Stimulated activated CD4-positive, alpha-beta T cell treated with anti-CD3 and anti-CD28 coated beads, Interleukin-2, amount 100 ng/mL, for 24 hours (primary cell): ENCODE results near the gene MSMO1.
"Not testable (repeated sequence)": the region's sequence is repeated elsewhere in the genome, so short reads cannot be mapped to it uniquely, and the experiment has no call there.

Experiments
- DNase-seq, 2 donors: peaks; one replicate each; pipeline ENCODE4 v3.0.0-alpha.2; 2020

MSMO1 gene

GRCh38 chr4:165324918-165325304 is 2.6 kb upstream of the MSMO1 start:
- DNase-seq: no peak

DNA sequence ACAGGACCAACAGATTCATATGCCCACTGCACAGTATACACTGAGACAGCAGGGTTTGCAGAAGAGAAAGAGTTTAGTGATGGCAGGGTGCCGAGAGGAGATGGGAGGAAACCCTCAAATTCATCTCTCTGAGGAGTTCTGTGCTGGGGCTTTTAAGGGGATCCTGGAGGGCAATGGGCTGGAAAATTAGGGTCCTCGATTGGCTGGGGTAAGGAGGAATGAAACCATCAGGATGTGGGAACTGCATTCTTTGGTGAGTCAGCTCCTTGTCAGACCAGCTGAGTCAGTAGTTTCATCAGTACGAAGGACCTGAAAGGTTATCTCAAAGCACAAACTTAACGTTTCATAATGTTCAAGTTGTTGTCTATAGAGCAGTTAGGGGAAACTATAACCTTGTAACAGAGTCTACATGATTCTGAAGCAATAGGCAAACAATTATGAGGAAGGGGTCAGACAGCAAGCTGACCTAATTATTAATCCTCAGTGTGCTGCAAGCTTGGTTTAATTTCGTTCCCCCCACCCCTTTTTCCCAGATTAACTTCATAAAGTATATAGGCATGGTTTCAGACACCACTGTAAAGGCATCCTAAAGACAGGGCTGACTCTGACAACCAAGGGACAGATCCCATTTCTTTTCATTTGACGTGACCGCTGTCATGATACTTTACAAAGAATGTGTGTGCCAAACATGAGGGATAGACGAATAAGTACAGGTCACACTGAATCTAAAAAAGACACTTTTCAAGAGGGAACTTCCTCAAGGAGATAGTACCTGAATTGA is 1.5 kb upstream of the MSMO1 start:
- no peak for DNase-seq

- DNase-seq: no peak
Observed at GRCh38 chr4:165326831-165327210, 648 bp upstream of the MSMO1 start.

- no peak for DNase-seq
Observed at GRCh38 chr4:165328101-165328425, 594 bp downstream of the MSMO1 start.

DNA sequence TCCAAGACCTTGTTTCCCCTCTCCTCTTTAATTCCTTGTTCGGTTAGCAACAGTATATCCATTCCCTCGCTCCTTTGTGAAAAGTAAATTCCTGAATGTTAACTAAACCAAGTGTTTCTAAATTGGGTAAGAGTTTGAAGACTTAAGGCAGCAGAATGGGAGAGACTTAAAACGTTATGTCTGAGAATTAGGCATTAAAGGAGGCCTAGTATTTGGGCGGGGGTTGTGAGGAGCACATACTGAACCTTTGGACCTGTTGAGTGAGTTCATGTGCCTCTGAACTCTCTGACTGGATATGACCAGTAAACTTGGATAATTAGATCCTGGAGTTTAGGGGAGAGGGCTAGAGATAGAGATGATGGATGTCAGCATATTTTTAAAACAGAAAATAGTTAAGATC is 1.2 kb downstream of the MSMO1 start:
- no peak for DNase-seq

DNA sequence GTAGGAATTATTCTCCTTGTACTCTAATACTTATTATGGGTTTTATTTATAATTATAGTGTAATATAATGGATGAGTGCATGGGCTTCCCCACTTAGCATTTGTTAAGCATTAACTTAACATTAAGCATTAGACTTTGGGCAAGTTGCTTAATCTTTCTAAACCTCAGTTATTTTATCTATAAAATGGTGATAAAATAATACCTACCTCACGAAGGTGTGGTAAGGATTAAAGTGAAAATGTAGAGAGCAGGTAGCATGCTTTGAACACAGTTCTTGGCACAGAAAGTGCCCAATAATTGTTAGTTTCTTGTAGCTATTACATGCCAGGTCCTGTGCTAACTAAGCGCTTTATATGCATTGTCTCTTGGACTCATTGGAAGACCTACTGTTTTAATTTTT is 2.6 kb downstream of the MSMO1 start:
- no peak for DNase-seq

GRCh38 chr4:165330666-165331065 is 3.2 kb downstream of the MSMO1 start:
- DNase-seq: no peak

DNA sequence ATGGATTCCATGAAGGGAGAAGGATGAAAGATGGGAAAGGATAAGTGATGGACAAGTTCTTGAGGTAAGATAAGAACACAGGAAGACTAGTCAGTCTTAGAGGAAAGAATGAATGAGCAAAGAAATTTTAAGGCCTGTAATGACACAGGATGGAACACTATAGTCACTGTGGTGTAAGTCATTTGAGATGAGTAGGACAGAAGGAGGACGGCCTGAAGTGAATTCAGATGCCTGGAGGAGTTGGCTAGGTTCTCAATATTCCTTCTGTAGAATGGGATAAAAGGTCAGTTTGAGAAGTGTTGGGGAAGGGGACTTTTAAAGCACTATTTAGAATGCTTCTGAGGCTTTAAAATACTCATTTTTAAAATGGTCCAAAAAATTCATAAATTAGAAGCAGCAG is 3.9 kb downstream of the MSMO1 start:
- DNase-seq: no peak

DNA sequence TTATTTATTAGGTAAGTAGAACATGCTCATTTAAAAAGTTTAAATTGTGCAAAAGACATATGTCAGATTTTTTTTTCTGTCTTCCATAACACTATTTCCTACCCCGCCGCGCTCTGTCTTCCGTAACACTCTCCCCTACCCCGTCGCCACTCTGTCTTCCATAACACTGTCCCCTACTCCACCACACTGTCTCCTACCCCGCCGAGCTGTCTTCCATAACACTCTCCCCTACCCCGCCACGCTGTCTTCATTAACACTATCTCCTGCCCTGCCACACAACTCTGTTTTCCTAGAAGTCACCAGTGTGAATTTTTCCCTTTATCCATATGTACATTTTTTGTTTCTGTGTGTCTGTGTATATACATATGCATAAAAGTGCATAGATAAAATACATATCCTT is 4.4 kb downstream of the MSMO1 start:
- no peak for DNase-seq

GRCh38 chr4:165332502-165332901 is 5.0 kb downstream of the MSMO1 start:
- DNase-seq: no peak

DNA sequence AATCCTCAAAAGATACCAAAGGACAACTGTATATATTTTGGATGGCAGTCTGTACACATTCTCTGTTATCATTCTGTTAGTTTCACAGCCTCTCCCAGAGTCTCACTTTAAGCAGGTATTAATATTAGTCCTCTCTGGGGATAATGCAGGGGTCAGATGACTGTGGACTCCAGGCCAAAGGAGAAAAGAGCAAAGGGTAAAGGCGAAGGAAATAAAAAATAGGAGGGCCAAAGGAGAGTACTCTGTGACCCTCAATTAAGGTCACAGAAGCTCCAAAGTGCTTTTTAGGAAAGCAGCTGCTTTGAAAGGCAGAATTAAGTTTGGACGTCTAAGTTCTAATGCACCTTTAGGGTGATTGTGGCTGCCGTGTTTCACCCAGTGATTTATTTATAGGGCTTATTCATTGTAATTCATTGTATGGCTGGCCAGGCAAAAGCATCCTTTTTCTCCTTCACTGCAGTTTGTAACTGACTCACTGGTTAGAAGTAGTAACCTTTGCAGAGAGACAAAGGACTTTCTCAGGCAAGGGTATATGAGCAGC is 7.8 kb downstream of the MSMO1 start:
- no peak for DNase-seq

DNA sequence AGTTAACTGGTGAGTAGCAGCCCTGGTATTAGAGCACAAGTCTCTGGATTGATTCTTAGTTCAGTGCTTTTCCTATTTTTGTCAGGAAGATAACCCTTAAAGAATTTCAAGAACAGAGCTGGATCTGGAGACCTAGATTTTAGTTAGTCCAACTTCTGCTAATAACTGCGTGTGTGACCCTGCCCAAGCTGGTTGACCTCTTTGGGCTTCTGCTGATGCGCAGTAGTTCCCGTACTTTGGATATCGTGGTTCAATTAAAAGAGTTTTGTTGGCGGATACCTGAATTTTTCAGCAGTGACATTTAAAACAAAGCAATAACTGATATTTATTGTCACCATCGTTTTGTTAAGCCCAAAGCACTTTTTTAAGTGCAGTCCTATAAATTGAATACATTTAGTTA is 9.3 kb downstream of the MSMO1 start:
- no peak for DNase-seq

DNA sequence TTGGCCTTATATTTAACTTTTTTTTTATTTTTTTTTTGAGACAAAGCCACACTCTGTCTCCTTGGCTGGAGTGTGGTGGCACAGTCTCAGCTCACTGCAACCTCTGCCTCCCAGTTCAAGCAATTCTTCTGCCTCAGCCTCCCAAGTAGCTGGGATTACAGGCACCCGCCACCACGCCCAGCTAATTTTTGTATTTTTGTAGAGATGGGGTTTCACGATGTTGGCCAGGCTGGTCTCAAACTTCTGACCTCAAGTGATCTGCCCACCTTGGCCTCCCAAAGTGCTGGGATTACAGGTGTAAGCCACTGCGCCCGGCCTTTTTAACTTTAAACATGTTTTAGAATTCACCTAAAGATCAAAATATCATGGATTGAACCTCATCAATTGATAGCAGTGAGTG is 14.9 kb downstream of the MSMO1 start:
- not testable (repeated sequence) for DNase-seq

DNA sequence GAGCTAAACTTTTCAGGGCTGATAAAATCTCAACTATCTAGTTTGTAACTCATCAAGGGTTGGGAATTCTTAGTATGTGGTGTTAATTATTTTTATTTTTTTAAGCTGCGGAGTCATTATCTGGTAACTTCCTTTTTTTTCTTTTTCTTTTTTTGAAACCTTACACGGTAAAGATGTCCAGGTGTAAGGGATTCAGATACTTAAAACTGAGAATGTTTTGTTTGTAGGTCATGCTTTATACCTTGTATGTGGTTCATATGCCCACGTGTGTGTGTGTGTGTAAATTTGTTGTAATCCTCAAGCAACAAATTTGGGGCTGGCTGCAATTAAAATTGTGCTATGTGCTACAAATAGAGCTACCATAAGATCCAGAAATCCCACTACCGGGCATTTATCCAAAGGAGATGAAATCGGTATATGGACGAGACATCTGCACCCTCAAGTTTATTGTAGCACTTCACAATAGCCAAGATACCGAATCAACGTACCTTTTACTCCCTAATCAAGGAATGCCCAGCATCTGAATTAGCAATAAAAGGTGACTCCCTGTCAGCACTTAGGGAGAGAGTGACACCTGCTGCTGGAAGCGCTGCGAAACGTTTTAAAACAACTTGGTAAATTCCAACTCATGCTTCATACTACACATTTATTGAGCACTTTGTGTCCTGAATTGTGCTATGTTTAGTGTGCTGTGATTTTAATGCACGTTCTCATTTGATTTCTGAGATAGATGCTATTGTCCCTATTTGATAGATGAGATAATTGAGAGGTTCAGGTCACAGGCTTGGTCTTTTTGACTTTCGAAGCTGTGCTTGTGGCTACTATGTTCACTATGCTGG is 16.1 kb downstream of the MSMO1 start:
- DNase-seq: no peak

- DNase-seq: no peak
Observed at GRCh38 chr4:165345666-165346417, 18.4 kb downstream of the MSMO1 start.

- DNase-seq: no peak
Observed at GRCh38 chr4:165347647-165348569, 20.4 kb downstream of the MSMO1 start.

- no peak for DNase-seq
Observed at GRCh38 chr4:165351359-165352130, 24.1 kb downstream of the MSMO1 start.

DNA sequence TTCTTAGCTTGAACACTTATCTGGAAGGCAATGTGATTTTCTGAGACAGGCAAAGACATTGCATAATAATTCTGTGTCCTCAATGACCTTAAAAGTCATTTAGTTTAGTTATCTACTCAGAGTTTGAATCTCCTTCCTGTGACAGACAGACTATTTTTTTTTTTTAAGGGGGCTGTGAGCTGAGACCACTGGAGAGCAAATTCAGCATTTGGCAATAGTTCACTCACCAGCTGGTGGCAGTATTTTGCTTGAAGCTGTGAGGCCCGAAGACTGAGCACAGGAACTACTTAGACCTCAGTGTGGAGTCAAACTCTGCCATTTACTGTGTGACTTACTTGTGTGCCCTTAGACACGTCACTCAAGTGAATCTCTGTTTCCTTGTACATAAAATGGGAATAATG is 28.4 kb downstream of the MSMO1 start:
- DNase-seq: no peak

DNA sequence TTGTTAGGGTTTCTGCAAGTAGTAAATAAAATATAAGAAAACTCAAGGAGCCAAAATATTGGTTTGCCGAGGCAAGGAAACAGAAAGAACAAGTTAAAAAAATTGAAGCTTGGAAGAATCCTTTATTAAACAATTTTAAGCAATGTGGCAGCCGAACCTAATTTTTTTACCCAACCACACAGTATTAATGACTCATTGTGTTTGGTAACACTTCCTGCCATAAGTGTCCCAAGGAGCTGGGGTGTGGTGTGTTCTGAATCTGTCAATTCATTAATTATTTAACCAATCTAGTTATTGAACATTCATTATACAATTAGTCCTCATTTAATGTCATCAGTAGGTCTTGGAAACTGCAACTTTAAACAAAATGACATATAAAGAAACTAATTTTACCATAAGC is 32.0 kb downstream of the MSMO1 start:
- DNase-seq: no peak

GRCh38 chr4:165360041-165360695 is 32.7 kb downstream of the MSMO1 start:
- no peak for DNase-seq
